ENCODE measurements around the gene PRR5L.

DNA sequence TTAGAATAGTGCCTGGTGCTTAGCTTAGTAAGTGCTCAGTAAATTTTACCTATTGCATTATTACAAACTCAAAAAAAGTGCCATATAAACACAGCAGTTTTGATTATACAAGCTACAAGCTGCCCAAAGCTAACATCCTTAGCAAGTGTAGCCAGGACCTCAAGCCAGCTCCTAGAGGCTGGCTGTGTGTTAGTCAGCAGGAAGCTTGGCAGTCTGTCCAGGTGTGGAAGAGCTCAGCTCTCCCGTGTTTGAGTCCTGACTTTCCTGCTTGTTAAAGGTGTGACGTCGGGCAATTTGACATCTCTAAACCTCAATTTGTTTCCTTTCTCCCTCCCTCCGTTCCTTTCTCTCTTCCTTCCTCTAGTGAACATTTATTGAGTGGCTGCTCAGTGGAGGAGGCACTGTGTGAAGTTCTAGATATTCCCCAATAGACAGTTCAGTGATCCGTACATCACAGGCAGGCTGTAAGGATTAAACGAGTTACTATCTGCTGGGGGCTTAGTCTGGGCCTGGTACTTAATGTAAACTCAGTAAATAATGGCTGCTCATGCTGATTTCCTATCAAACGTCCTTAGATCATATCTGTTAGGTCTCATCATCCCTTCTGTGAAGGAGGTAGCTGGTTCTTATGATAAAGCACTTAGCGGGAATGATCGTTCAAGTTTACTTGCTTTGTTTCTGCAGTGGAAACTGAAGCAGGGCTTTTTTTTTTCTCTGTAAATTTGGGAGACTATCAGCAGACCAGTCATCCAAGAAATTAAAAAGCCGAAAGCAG lies 68.7 kb downstream of the PRR5L start:
- TF ChIP-seq POLR2AphosphoS5 (IDR thresholded peaks at IDR 0.05; ENCODE audit: low read depth, low read length) (no peak), REST (IDR thresholded peaks at IDR 0.05; ENCODE audit: insufficient read depth in 1 of 2, low read depth in 2 of 2, low read length in 2 of 2) (no peak)

Data from PFSK-1 (cell line).